ENCODE results near the gene DNAH6. TPM values are rescaled to one million over a fixed set of nuclear protein-coding genes. Genes with fewer than 3 reads are reported as not detected.

The DNAH6 gene
- total RNA-seq, 1 donor from 2014 or later, result 0.52 TPM

DNA sequence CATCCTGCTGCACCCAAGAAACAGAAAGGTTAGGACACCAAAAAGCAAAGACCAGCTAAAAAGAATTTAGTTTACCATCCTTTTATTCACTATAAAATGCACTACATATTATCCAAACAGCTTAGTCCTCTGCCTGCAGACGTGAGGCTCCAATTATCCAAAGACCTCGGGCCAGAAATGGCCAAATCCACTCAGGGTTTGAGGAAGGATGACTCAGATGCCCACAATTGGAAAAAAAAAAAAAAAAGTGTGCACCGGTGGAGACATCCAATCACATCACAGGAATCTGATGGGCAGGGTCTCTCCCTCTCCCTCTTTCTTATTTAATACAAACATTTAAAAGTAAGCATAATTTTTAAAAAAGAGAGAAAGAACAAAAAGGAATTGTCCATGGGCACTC lies 298.8 kb downstream of the DNAH6 start:
- no peak overlapping the region for H3K4me3 ChIP-seq (ENCODE audit: low read depth, low read length)
- DNase-seq (ENCODE audit: low read depth), result no peak
- TF ChIP-seq, protein P1, sequence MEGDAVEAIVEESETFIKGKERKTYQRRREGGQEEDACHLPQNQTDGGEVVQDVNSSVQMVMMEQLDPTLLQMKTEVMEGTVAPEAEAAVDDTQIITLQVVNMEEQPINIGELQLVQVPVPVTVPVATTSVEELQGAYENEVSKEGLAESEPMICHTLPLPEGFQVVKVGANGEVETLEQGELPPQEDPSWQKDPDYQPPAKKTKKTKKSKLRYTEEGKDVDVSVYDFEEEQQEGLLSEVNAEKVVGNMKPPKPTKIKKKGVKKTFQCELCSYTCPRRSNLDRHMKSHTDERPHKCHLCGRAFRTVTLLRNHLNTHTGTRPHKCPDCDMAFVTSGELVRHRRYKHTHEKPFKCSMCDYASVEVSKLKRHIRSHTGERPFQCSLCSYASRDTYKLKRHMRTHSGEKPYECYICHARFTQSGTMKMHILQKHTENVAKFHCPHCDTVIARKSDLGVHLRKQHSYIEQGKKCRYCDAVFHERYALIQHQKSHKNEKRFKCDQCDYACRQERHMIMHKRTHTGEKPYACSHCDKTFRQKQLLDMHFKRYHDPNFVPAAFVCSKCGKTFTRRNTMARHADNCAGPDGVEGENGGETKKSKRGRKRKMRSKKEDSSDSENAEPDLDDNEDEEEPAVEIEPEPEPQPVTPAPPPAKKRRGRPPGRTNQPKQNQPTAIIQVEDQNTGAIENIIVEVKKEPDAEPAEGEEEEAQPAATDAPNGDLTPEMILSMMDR (conservative IDR thresholded peaks at IDR 0.05; ENCODE audit: low read depth, low read length), result no peak

GRCh38 chr2:84816426-84817026 lies 300.2 kb downstream of the DNAH6 start:
- TF ChIP-seq, protein P1 (conservative IDR thresholded peaks at IDR 0.05; ENCODE audit: low read depth, low read length), result no peak
- H3K4me3 ChIP-seq (ENCODE audit: low read depth, low read length), result no peak overlapping the region
- no peak for DNase-seq (ENCODE audit: low read depth)

DNA sequence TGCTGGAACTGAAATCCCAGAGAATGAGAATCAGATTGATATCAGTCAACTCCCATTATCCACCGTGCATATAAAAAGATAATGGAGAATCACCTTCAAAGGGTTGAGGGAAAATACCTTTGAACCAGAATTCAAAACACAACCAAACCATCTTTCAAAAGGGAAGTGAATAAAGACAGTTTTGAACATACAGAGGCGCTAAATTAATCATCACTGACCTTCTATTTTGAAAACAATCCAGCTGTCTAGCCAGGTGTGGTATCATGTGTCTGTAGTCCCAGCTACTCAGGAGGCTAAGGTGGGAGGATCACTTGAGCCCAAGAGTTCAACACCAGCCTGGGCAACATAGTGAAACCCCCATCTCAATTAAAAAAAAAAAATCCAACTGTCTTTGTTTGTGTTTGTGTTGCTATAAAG lies 300.9 kb downstream of the DNAH6 start:
- no peak for DNase-seq (ENCODE audit: low read depth)
- no peak overlapping the region for H3K4me3 ChIP-seq (ENCODE audit: low read depth, low read length)
- TF ChIP-seq, protein P1 (conservative IDR thresholded peaks at IDR 0.05; ENCODE audit: low read depth, low read length), result no peak

- H3K4me3 ChIP-seq (ENCODE audit: low read depth, low read length), result no peak overlapping the region
- TF ChIP-seq, protein P1 (conservative IDR thresholded peaks at IDR 0.05; ENCODE audit: low read depth, low read length), result no peak
- DNase-seq (ENCODE audit: low read depth), result no peak
These were observed 305.5 kb downstream of the DNAH6 start for GRCh38 chr2:84821806-84822205.

- TF ChIP-seq, protein P1 (conservative IDR thresholded peaks at IDR 0.05; ENCODE audit: low read depth, low read length), result no peak
- no peak overlapping the region for H3K4me3 ChIP-seq (ENCODE audit: low read depth, low read length)
- no peak for DNase-seq (ENCODE audit: low read depth)
These were observed 306.9 kb downstream of the DNAH6 start for GRCh38 chr2:84823229-84823628.

- TF ChIP-seq, protein P1 (conservative IDR thresholded peaks at IDR 0.05; ENCODE audit: low read depth, low read length), result no peak
- no peak overlapping the region for H3K4me3 ChIP-seq (ENCODE audit: low read depth, low read length)
These were observed 307.5 kb downstream of the DNAH6 start for GRCh38 chr2:84823788-84824187.

GRCh38 chr2:84827978-84828575 lies 311.8 kb downstream of the DNAH6 start:
- TF ChIP-seq, protein P1 (conservative IDR thresholded peaks at IDR 0.05; ENCODE audit: low read depth, low read length), result no peak
- H3K4me3 ChIP-seq (ENCODE audit: low read depth, low read length), result no peak overlapping the region
- DNase-seq (ENCODE audit: low read depth), result no peak

More at GRCh38 chr2:84823788-84824187, 307.5 kb downstream of the DNAH6 start:
- DNase-seq (ENCODE audit: low read depth), result no peak
